GM19025 (cell line): ENCODE results near the gene C8B.

Experiments used
- ATAC-seq: cut with Tn5 transposase; IDR thresholded peaks from one replicate; pipeline ENCODE4 v1.9.1; 2021; ENCODE audit warnings: mild to moderate bottlenecking, low read depth, moderate library complexity; ENCODE audit not compliant: unreplicated experiment

Gene C8B

DNA sequence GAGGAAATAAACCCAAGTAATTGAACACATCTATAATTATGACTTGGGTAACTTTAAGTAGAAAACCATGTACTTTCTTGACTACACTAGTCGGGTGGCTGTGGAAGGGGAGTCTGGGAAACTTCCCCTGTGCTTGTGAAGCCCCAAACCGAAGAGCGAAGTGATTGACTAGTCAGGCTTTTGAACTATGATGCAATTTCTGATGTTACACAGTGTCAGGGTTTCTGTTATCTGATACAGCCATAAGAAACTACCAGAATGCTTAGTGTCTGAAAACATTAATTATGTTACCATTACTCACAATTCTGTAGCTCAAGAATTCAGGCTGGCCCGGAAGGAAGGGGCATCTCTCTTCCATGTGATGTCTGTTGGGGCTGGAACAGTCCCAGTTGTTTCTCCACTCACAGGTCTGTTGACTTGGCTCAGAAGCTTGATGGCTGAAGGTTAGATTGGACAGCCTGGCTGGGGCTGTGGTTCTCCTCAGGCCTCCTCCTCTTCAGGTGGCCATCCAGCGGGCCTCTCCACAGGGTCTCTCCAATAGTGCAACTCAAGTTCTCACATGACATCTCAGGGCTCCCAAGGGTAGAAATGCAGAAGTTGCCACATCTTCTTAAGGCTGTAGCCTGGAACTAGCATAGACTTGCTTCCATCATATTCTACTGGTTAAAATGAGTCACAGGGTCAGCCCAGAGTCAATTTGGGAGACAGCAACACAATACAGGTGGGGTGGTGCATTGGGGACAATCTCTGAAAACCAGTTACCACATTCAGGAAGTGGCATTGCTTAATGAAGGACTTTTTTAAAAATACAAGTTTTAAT, 8.3 kb upstream of the C8B start:
- ATAC-seq = no peak

DNA sequence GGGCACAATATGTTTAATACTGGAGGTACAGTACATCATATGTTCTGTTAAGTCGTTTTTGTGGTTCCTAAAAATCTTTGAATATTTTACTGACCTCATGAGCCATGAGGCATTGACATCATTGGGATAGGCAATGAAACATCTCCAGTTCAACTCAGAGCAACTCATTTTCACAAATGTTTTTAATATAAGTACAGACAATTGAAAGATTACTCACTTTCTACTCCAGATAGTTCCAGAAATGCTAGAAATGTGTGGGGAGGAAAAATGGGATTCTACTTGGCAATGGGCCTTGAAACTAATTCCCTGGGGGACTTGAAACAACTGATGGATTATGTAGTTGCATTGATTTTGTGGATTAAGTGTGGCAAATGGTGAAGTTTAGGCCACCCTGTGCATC, 7.2 kb upstream of the C8B start:
- ATAC-seq = no peak

DNA sequence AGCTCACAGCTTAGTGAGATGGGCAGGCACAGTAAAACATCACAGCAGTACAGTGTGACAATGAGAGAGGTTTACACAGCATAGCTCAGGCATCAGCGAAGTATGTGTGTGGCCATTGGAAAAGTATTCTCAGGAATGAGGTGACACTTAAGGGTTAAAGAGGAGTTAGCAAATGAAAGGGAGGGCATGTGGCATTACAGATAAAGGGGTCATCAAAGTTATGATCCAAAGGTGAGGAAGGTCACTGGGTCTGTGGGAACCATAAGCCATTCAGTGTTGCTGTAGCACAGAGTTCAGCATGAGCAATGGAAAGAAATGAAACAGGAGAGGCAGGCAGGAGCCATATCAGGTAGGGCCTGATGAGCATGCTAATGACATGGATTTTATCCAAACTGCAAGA, 4.5 kb upstream of the C8B start:
- ATAC-seq = no peak

DNA sequence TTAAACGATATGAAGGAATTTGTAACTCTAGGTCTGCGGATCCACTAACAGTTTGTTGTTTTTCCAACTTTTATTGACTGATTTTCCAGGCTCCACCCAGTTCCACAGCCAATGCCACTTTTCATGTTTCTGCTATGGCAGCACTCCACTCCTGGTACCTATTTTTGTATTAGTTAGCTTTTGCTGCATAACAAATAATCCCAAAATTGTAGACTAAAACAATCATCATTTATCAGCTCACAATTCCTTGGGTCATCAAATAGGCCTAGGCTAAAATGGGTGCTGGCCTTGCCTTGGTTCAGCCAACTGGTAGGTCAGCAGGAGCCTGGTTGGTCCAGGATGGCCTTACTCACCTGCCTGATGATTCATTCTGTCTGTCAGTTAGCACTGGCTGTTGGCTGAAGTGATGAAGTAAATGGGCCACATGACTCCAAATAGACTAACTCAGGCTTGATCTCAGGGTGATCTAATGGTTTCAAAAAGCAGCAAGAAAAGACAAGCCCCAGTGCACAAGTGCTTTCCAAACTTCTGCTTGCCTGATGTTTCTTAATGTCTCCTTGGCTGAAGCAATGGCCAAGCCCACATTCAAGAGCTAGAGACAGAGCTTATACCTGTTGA, 3.2 kb upstream of the C8B start:
- no peak for ATAC-seq

DNA sequence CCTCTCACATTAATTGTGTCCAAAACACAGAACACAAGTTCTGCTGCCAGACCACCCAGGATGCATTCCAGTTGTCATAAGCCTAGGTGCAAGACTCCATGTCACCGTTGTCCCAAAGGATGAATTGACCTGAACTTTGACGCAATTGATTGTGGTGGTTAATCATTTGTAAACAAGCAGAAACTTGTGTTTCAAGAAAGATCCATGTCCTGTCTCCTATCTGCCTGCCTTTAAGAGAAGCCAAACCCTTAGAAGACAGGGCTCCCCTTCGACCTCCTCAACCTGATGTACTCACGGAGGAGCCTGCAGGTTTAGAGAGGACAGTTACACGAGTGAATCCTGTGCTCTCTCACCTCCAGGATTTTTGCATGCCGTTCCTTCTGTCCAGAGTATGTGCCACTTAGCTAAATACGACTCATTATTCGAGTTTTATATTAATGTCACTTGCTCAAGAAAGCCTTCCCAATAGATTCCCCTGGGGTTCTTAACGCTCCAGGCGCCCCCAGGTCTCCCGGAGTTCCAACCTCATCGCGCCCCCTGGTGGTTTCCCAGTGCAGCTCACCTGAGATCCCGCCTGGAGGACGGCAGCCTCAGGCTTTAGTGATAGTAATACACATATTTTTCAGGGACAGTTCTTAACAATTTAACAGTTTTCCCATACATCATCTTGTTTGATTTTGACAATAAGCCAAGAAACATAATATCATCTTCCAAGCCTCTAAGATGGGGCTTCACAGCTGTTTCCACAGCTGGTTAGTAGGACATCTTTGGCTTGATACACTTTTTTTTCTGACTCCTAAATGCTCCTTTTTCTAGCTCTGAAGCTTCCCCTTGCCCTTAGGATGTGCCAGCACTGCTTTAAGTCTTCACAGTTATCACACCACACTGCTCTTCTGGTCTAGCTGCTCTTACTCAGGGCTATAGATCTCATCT, 2.4 kb upstream of the C8B start:
- no peak for ATAC-seq

DNA sequence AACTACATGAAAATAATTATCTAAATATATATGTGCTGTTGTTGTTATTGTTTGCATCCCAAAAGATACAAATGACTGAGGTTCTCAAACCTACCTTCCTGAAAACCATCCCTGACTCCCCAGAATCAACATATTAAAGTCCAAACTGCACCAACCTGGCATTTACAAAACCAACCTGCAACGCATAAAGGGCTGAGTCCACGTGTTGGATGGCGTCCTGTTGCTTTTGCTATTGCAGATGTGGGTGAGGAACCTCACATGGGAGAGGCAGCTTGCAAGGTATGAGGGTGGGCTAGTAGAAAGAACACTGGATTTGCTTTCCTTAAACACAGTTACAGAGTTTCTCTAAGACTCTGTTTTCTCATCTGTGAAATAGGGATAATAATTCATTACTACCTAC, 1.5 kb upstream of the C8B start:
- ATAC-seq = no peak

DNA sequence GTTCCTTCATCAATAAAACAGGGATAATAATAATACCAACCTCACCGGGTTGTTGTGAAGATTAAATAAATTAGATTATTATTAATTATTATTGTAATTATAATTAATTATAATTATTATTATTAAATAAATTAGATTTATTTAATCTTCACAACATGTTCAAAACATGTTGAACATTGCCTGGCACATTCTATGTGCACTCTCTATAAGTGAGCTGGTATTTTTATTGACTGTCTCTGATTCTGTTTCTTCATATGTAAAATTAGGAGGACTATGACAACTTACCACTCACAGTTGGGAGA, 834 bp upstream of the C8B start:
- ATAC-seq = no peak

DNA sequence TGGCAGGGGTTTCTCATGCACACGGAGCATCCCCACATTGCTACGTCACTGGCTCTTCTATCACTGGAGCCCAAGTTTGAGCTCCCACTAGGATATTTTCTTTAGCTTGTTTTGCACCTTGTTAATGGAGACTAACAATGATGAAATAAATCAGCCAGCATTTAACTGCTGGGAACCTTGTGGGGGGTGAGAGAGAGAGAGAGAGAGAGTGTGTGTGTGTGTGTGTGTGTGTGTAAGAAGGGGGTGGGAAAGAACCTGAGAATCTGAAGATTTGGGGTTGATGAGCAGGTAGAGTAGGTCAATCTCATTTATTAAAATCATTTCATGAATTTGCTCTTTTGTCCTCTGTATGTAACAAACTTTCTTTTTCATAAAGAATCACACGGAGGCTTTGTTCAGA, 624 bp downstream of the C8B start:
- no peak for ATAC-seq

DNA sequence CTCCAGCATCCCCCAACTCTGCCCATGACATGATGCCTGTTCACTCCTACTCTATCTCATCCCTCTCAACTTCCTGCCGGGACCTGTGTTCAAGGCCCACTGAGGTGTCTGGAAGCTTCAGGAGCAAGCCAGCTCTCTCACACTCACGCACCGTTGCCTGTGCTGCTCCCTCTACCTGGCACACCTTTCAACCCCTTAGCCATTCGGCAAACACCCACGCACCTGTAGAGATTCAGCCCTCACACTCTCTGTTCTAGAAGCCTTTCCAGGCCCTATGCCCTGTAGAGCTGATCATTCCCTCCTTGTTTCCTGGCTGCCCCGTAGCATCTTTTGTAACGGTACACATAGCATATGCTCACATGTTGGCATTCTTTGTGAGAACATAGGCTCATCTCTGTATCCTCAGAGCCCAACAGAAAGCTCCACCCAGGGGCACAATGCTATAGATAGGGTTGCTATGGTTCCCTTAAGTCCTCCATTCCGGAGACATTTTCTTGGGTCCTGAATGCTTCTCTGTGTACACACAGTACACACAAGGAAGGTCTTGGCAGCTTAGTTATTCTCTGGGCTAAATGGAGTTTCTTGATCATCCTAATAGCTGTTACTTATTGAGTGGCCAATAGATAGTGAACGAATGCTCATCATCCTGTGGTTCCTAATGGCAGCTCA, 1.3 kb downstream of the C8B start:
- ATAC-seq = no peak

DNA sequence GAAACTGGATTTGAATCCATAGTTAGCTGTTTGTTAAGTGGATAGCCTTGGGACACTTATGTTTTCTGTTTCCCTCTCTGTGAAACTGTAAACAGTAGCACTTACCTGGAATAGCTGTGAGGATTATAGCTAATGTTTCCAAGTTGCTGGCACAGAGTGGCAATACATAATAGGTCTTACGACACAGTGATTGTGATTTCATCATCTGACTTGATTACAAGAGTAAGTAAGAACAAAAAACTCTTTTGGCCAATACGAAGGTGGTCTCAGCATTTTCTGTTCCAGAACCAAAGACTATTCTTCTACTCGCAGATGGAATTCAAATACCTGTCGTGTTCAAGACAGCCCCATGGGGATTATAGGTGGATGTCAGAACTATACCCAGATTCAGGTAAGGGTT, 2.1 kb downstream of the C8B start:
- no peak for ATAC-seq

DNA sequence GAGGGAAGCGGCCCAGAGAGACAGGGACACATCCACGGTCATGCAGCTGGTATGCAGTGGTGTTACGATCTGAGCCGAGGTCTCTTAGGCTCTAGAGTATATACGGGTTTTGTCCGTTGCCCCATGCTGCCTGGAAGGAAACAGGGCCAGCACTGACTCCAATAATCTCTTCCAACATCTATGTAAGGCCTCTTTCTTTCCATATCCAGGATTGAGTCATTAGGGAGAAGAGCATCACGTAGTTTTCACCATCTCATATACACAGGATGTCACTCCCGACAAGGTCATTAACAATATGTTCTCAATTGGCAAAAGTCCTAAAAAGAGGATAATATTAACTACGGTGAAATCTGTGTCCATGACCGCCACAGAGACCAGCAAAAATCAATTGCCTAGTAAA, 4.4 kb downstream of the C8B start:
- no peak for ATAC-seq

DNA sequence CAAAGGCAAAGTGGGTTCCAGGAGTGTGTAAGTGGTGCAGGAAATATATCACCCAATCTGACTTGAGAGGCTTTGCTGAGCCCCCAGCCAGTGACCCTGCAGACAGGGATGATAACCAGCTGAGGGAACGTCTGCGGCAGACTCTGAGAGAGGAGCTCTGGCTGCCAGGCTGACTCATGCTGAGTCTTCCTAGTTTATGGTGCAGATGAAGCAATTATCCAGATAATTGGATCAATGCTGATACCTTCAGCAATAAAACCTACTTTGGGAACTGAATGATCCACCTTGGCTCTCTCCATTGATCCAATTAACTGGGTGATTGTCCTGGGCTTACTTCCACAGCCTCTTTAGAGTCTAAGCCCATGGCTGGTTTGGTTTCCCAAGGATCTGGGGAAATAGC, 7.3 kb downstream of the C8B start:
- no peak for ATAC-seq

DNA sequence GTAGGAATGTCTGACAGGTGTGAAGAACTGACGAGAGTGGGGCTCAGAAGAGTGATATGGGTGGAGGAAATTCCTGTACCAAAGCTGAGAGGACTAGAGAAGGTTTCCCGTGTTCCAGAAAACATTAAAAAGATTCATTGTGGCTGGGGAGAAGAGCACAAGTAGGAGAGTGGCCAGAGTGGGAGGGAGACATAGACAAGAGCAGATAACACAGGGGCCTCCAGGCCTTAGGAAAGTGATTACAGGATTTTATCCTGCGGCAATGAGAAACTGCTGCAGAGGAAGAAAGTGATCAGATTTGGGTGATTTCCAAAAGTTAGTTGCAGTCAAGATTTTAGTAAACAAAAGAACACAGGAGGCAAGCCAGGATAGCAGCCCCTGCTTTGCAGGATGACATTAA, 7.9 kb downstream of the C8B start:
- ATAC-seq = no peak

DNA sequence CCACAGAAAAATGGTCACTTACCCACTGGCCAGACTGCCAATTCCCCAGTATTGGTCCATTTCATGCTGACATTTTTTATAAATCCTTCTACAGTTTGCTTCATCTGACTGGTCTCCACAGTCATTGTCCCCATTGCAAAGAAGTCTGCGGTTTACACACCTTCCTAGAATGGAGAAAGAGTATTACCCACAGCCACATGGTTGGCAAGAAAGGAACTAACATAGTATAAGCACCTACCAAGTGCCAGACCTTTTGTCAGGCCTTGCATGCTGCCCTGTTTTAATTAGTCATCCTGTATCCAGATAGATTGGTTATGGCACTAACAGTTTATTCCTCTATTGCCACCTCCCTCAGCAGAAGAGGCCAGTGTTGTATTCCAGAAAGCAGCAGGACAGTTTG, 11.2 kb downstream of the C8B start:
- ATAC-seq = no peak

DNA sequence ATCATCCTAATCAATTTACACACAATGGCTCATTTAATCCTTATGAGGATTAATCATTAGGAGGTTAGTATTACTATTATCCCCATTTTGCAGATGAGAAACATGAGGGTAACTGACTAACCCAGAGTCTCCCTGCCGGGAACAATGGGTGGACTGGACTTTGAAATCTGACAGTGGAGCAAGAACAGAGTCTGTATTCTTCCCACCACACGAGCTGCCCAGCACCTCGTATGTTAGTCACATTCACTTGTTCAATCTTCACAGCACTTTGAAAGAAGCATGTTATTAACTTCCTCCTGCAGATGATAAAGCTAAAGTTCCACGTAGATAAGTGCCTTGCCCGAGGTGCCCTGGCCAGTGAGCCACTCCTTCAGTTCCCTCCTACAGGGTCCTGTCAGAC, 12.4 kb downstream of the C8B start:
- no peak for ATAC-seq

DNA sequence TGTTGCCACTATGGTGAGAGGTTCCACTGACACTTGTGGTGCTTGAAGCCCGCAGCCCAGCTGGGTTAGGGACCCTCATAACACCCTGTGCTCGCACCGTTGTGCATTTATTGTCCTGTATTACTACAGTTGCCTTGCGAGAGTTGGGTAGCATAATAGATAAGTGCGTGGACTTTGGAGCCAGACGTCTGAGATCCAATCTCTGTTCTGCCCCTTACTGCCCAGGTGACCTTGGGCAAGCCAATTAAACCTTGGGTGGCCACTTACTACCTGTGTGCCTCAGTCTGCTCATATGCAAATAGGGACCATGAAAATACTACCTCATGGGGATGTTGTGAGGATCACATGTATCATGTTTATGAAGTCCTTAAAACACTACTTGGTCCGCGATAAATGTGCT, 13.3 kb downstream of the C8B start:
- ATAC-seq = no peak

DNA sequence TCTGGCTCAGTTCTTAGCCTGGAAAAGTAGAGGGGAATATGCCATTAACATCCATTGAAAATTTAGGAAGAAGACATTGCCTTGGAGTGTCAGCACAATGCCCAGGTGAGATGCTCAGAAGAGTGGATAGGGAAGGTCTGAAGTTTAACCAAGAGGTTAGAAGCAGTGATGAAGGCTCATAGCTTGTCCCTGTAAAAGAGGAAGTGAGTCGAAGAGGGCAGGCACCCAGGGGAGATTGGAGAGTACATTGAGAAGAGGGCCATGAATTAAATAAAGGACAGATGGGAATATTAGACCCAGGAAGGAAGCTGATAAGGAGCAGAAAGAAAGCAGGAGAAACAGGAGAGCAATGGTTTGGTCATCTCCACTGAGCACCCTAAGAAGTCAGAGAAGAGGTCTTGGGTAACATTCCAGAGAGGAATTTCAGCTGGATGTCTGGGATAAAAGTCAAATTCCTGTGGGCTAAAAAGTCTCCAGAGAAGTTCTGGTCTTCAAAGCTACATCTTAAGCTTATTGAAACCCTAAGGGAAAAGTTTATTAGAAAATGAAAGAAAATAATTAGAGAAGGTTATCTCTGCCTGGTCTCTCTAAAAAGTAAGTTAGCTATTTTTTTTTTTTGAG, 17.3 kb downstream of the C8B start:
- ATAC-seq = no peak

DNA sequence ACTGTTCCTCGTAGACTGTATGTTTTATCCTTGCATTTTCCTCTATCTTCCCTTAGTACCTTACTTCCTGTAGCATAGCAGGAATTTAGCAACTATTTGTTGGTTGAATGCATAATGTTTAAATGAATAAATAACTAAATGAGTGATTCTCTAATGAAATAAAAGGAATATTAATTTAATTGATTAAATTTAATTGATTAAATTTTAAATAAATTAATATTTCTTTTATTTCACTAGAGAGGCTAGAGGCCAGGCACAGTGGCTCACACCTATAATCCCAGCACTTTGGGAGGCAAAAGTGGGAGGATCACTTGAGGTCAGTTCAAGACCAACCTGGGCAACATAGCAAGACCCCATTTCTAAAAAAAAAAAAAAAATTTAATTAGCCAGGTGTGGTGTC, 25.8 kb downstream of the C8B start:
- no peak for ATAC-seq

DNA sequence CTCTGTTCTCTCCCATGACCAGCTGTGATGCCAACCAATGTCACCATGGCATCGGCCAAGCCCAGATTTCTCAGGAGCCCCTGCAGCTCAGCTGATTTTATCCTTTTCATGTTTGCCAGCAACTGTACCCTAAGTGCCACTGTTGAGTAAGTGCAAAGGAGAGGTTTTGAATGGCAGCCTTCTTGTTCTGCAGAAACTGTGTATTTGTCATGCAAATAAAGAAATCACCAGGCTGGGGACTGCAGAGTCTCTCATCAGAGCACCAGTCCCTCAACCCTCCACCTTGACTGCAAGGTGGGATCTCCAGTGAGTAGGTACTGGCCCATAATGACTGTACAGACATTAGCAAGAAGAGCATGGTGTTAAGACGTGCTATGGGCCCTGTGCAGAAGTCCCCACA, 26.6 kb downstream of the C8B start:
- ATAC-seq = no peak

DNA sequence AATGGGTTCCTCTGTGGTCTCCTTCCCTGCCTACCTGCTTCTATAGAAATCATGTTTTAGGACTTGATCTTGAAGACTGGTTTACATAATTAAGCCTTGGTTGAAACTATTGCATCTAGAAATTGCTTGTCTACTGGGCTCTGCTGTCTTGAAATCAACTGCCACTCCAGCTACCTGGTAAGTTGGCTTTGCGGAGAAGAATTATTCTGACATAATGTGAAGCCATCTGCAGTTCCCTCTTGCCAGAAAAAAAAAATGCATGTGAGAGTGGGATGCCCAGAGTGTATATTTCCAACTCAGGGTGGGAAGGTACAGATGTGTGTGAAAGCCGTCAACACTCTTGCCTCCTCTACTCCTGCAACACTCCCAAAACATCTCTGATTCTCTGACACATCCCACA, 27.2 kb downstream of the C8B start:
- ATAC-seq = no peak
